ENCODE measurements around the gene UNC13D.

Gene UNC13D

DNA sequence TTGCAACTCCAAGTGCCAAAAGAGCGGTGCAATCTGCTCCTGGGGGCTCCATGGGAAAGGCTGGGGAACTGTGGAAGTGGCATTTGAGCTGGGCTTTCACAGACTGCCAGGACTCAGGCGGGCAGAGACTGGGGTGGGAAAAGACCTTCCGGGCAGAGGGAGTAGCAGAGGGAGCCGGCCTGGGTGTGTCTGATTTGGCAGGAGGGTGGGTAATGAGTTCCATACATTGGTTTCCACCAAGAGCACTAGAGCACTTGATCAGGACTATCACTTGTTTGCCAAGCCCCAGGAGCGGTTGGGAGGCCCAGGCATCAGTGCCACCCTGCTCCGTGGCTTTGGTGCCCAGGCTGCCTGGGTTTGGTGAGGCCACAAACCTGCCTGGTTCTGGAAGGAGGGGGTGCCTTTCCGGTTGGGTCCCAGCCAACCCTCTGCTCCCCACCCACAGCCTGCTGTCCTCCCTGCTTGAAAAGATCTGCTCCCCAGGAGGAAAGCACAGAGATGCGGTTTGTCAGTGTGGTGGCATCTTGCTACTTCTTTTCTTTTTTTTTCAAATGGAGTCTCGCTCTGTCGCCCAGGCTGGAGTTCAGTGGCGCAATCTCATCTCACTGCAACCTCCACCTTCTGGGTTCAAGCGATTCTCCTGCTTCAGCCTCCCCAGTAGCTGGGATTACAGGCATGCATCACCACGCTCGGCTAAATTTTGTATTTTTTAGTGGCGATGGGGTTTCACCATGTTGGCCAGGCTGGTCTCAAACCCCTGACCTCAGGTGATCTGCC is 37.7 kb upstream of the UNC13D start:
- Histone ChIP-seq H3K4me3 (ENCODE audit: insufficient read depth, low read depth, low read length) (no peak overlapping the region), H3K9me3 (ENCODE audit: control insufficient read depth, low read length) (no peaks in the 10 kb centered on the region), H3K27me3 (ENCODE audit: control insufficient read depth, insufficient read depth, low read length, poor library complexity, severe bottlenecking) (peaks cover 35% of the 10 kb centered on the region), H3K36me3 (ENCODE audit: control insufficient read depth, insufficient read depth, low read length) (no peaks in the 10 kb centered on the region), H3K4me1 (ENCODE audit: control insufficient read depth, insufficient read depth, low read length) (peaks cover 7% of the 10 kb centered on the region), H3K27ac (ENCODE audit: insufficient read depth, low read depth, low read length, poor library complexity, severe bottlenecking) (no peak overlapping the region)
- 90 to 91% methylated on average over 15 of the region's 15 CpGs for WGBS, 2 experiments

DNA sequence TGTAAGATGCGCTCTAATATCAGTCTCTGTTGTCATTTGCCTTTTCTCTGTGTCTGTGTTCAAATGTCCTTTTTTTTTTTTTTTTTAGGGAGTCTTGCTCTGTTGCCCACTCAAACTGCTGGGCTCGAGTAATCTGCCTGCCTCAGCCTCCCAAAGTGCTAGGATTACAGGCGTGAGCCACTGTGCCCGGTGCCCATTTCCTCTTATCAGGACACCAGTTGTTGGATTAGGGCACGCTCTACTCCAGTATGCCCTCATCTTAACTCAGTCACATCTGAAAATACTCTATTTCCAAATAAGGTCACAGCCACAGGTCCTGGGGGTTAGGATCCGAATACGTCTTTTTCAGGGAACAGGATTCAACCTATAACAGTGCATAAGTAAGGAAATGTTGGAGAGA is 36.1 kb upstream of the UNC13D start:
- Histone ChIP-seq H3K27ac (ENCODE audit: insufficient read depth, low read depth, low read length, poor library complexity, severe bottlenecking) (no peak overlapping the region), H3K4me1 (ENCODE audit: control insufficient read depth, insufficient read depth, low read length) (peaks cover 9% of the 10 kb centered on the region), H3K27me3 (ENCODE audit: control insufficient read depth, insufficient read depth, low read length, poor library complexity, severe bottlenecking) (peaks cover 49% of the 10 kb centered on the region), H3K9me3 (ENCODE audit: control insufficient read depth, low read length) (no peaks in the 10 kb centered on the region), H3K4me3 (ENCODE audit: insufficient read depth, low read depth, low read length) (no peak overlapping the region), H3K36me3 (ENCODE audit: control insufficient read depth, insufficient read depth, low read length) (no peaks in the 10 kb centered on the region)
- 75 to 80% methylated on average over 7 of the region's 7 CpGs for WGBS, 2 experiments

DNA sequence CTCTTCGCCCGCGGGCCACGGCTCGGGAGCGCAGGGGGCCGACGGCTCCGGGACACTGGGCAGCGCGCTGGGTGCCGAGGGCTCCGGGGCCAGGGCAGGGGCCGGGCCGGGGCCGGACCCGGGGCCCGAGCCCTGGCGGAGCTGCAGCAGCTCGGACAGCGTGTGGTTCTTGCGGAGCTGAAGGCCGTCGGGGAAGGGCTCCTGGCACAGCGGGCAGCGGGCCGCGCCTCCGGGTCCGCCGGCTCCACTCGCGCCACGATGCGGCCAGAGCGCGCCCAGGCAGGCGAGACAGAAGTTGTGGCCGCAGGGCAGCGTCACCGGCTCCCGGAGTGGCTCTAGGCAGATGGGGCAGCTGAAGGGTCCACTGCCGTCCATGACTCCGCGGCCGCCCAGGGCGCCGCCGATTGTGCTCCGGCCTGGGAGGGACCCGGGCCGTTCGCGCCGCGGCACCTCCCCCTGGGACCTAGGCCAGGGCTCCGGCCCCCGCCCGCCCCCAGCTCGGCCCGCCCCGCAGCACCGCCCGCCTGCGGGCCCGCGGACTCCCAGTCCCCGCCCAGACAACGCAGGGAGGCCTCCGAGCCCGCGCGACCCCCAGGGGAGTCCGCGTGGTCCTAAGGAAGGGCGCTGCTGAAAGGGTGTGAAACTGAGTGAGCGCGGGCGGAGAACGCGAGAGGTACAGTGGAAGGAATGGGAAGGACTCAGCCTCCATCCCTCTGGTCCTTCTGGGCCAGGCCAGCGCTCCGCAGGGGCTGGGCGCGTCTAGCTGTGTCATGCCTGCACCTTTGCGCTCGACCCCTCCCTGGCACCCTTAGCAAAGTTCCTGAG is 34.2 kb upstream of the UNC13D start, which contains the start of gene TRIM47:
TSS of gene TRIM47 (minus strand) at position 408 of the 825 bp plus-strand sequence. CDS start at position 375, 33 bp downstream.
- Histone ChIP-seq H3K4me1 (ENCODE audit: control insufficient read depth, insufficient read depth, low read length) (peaks cover 9% of the 10 kb centered on the region), H3K4me3 (ENCODE audit: insufficient read depth, low read depth, low read length) (peak within 1 kb of the TSS; percentile 47), H3K9me3 (ENCODE audit: control insufficient read depth, low read length) (no peaks in the 10 kb centered on the region), H3K27ac (ENCODE audit: insufficient read depth, low read depth, low read length, poor library complexity, severe bottlenecking) (no peak within 1 kb of the TSS), H3K36me3 (ENCODE audit: control insufficient read depth, insufficient read depth, low read length) (no peaks in the 10 kb centered on the region), H3K27me3 (ENCODE audit: control insufficient read depth, insufficient read depth, low read length, poor library complexity, severe bottlenecking) (peaks cover 49% of the 10 kb centered on the region)
- 5% methylated on average over 87 of the region's 87 CpGs for WGBS, 2 experiments

DNA sequence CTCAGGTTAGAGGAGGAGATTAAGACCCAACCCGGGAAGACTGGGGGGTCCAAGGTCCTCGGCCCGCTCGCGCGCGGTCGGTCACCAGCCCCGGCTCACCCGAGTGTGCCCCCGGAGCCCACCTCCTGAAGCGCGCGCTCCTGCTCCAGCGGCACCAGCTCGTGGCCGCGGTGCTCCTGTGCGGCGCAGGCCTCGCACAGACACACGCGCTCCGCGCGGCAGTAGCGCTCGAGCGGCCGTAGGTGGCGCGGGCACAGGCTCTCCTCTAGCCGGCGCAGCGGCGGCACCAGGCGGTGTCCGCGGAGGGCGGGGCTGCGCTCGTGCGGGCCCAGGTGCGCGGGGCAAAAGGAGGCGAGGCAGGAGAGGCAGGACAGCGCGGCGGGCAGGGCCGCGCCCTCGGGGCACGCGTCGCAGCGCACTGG is 33.6 kb upstream of the UNC13D start:
- Histone ChIP-seq H3K27ac (ENCODE audit: insufficient read depth, low read depth, low read length, poor library complexity, severe bottlenecking) (no peak overlapping the region), H3K4me1 (ENCODE audit: control insufficient read depth, insufficient read depth, low read length) (peaks cover 9% of the 10 kb centered on the region), H3K9me3 (ENCODE audit: control insufficient read depth, low read length) (no peaks in the 10 kb centered on the region), H3K4me3 (ENCODE audit: insufficient read depth, low read depth, low read length) (peak overlapping the region; percentile 47), H3K36me3 (ENCODE audit: control insufficient read depth, insufficient read depth, low read length) (no peaks in the 10 kb centered on the region), H3K27me3 (ENCODE audit: control insufficient read depth, insufficient read depth, low read length, poor library complexity, severe bottlenecking) (peaks cover 49% of the 10 kb centered on the region)
- 1% methylated on average over 56 of the region's 56 CpGs for WGBS, 2 experiments

DNA sequence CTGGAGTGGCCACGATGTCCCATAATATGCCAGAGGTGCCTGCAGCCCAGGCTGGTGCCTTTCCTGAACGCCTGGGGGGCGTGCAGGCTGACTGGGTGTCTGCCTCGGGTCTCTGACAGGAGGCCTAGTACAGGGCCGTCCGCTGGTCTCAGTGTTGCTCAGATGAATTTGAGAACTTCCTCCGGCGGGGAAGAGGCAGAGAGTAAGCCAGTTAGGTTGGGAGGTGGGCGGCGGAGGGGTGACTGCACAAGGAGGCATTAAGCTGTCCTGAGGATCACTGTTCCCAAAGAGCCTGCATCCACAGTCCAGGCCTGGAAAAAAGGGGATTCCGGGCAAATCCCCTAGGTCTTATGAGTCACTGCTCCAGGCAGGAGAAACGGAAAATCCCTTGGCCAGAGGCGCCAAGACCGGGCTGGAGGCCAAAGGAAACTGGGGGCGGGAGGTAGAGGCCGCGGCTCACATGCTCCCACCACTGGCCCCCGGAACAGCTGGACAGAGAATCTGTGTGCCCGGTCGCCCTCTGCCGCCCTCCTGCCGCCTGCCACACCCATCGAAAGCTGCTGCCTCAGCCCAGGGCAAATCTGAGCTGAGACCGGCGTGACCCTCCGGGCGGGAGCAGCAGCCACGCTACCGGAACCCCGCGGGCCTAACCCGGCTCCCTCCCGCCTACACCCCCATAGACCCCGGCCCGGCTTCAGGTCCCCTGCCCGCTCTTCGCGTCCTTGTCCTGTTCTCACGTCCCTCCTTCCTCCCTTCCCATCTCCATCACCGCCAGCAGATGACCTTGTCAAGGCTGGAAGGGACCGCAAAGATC is 32.9 kb upstream of the UNC13D start:
- Histone ChIP-seq H3K27me3 (ENCODE audit: control insufficient read depth, insufficient read depth, low read length, poor library complexity, severe bottlenecking) (peaks cover 49% of the 10 kb centered on the region), H3K4me1 (ENCODE audit: control insufficient read depth, insufficient read depth, low read length) (peaks cover 9% of the 10 kb centered on the region)
- 23 to 24% methylated on average over 41 of the region's 41 CpGs for WGBS, 2 experiments

DNA sequence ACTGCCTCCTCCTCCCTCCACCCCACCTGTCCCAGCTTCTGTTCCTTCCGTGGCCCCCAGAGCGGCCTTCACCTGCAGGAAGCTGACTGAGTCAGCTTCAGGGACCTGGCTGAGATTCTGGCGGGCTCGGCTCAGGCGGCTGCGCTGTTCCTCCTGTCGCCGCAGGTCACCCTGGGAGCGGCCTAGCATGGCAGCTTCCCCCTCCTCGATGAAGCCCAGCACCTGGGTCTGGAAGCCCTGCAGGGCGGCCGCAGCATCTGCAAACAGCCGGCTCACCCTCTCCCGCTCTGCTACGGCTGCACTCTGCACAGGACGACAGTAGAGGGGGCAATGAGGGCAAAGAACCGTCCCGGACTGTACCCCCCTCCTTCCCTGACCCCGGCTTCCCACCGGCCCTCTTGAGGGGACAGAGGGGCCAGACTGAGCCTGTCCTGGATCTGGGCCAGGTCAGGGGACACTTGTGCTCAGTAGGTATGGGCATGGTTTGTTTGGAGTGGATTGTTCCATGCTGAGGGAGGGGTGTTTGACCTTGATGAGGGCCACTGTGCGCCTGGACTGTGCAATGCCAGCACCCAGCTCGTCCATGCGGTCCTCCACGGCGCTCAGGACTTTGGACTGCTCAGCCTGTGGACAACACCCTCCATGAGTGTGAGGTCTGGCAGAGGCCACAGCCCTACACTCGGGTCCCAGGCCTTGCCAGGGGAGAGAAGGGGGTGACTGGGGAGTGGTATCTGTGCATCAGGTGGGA is 32.2 kb upstream of the UNC13D start:
- Histone ChIP-seq H3K27ac (ENCODE audit: insufficient read depth, low read depth, low read length, poor library complexity, severe bottlenecking) (no peak overlapping the region), H3K4me3 (ENCODE audit: insufficient read depth, low read depth, low read length) (no peak overlapping the region), H3K27me3 (ENCODE audit: control insufficient read depth, insufficient read depth, low read length, poor library complexity, severe bottlenecking) (peaks cover 49% of the 10 kb centered on the region), H3K4me1 (ENCODE audit: control insufficient read depth, insufficient read depth, low read length) (peaks cover 9% of the 10 kb centered on the region), H3K36me3 (ENCODE audit: control insufficient read depth, insufficient read depth, low read length) (no peaks in the 10 kb centered on the region), H3K9me3 (ENCODE audit: control insufficient read depth, low read length) (no peaks in the 10 kb centered on the region)
- WGBS, 2 experiments = 49% methylated on average over 26 of the region's 26 CpGs

More for the DNA sequence above, 32.9 kb upstream of the UNC13D start:
- no peaks in the 10 kb centered on the region for H3K36me3 ChIP-seq (ENCODE audit: control insufficient read depth, insufficient read depth, low read length)
- no peaks in the 10 kb centered on the region for H3K9me3 ChIP-seq (ENCODE audit: control insufficient read depth, low read length)
- H3K4me3 ChIP-seq (ENCODE audit: insufficient read depth, low read depth, low read length) = peak overlapping the region; percentile 47
- H3K27ac ChIP-seq (ENCODE audit: insufficient read depth, low read depth, low read length, poor library complexity, severe bottlenecking) = no peak overlapping the region

DNA sequence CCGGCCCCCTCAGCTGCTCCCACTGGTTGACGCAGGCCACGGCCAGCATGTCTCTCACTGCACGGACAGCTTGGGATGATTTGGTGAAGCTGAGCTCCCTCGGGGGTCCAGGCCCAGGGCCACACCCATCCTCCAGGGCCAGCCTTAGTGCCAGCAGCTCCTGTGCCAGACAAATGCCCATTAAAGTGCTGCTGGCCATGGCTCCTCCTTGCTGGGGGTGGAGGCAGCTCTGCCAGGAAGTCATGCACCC is 31.7 kb upstream of the UNC13D start:
- Histone ChIP-seq H3K4me1 (ENCODE audit: control insufficient read depth, insufficient read depth, low read length) (peaks cover 9% of the 10 kb centered on the region), H3K9me3 (ENCODE audit: control insufficient read depth, low read length) (no peaks in the 10 kb centered on the region), H3K36me3 (ENCODE audit: control insufficient read depth, insufficient read depth, low read length) (no peaks in the 10 kb centered on the region), H3K4me3 (ENCODE audit: insufficient read depth, low read depth, low read length) (no peak overlapping the region), H3K27me3 (ENCODE audit: control insufficient read depth, insufficient read depth, low read length, poor library complexity, severe bottlenecking) (peaks cover 49% of the 10 kb centered on the region), H3K27ac (ENCODE audit: insufficient read depth, low read depth, low read length, poor library complexity, severe bottlenecking) (no peak overlapping the region)
- 85 to 90% methylated on average over 5 of the region's 5 CpGs for WGBS, 2 experiments

DNA sequence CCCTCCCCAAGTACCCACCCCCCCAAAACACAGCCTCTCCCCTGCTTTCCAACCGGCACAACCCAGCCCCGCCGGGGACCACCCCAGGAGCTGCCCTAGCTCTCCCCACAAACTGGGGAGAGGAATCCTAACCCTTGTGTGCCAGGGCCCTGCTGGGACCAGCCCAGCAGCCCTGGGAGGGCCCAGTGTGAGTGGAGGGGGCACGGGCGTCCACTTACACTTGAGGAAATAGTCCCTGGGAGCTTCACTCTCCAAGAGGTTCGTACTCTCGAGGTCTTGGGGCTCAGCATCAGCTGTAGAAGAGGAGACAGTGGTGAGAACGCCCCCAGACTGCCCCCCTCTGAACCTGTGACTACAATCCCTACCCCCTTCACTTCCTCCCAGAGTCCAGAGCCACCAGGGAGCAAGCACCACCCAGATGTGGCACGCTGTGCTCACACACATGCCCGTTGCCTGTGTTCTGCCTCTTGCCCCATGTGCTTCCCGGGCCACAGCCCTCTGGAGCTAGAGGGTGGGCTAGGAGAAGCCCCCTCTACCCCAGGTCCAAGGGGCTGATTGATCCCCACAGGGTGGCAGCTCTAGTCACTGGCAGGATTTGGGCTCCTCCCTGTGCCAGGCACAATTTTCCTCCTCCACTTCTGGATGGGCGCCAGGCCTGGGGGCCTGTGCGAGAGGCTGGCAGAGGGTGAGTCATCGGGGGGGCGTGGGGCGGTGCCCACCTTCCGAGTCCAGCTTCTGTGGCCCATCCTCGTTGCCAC is 31.2 kb upstream of the UNC13D start:
- 82 to 85% methylated on average over 18 of the region's 18 CpGs for WGBS, 2 experiments
- Histone ChIP-seq H3K27ac (ENCODE audit: insufficient read depth, low read depth, low read length, poor library complexity, severe bottlenecking) (no peak overlapping the region), H3K4me3 (ENCODE audit: insufficient read depth, low read depth, low read length) (no peak overlapping the region), H3K4me1 (ENCODE audit: control insufficient read depth, insufficient read depth, low read length) (peaks cover 9% of the 10 kb centered on the region), H3K36me3 (ENCODE audit: control insufficient read depth, insufficient read depth, low read length) (no peaks in the 10 kb centered on the region), H3K27me3 (ENCODE audit: control insufficient read depth, insufficient read depth, low read length, poor library complexity, severe bottlenecking) (peaks cover 49% of the 10 kb centered on the region), H3K9me3 (ENCODE audit: control insufficient read depth, low read length) (no peaks in the 10 kb centered on the region)

Data from ectodermal cell (in vitro differentiated cells).